Endothelial cell of umbilical vein (primary cell): ENCODE measurements around the gene GABARAP. TPM values are rescaled to one million over a fixed set of nuclear protein-coding genes. Genes with fewer than 3 reads are reported as not detected.

ENCODE experiments used
- BruUV-seq: library from RNA; stranded (reverse); fragments of 400-500 nt; replicated peaks from 2 replicates; lab custom pipeline; 2021; lab: Mats Ljungman, UMichigan
- CTCF ChIA-PET: fragments of 300-600, 350-600 bp; sonication (Branson Sonifier 250); formaldehyde crosslinking; loops from one replicate; lab custom pipeline; 2021; ENCODE audit warnings: antibody characterized with exemption, inconsistent platforms; lab: Charles Lee
- POLR2A ChIA-PET: fragments of 300-600, 350-600 bp; sonication (Branson Sonifier 250); formaldehyde crosslinking; loops from one replicate; lab custom pipeline; 2021; ENCODE audit warnings: antibody characterized with exemption, inconsistent platforms; lab: Charles Lee
- DNase-seq: peaks from one replicate; pipeline ENCODE4 v3.0.0-alpha.2; 2011; ENCODE audit warnings: low read depth, low spot score
- FAIRE-seq: peaks from 2 replicates; lab custom pipeline; 2011; peaks lifted over from hg19 to GRCh38; lab: Jason Lieb, UNC
- H2AFZ ChIP-seq: 2 replicates; pipeline ENCODE4 v1.6.0; 2012; ENCODE audit warnings: low read depth, low read length, control low read depth, inconsistent platforms
- H3K27ac ChIP-seq: 2 replicates; pipeline ENCODE4 v1.5.1; 2011; ENCODE audit warnings: low read depth, mild to moderate bottlenecking, control low read depth, low read length, moderate library complexity; ENCODE audit not compliant: insufficient read depth
- H3K27me3 ChIP-seq, 2 experiments: 2 replicates each; pipeline versions ENCODE4 v1.6.0 to v1.6.1; 2011; ENCODE audit warnings: low read length in 2 of 2, mixed read lengths in 1 of 2; ENCODE audit not compliant: control insufficient read depth in 2 of 2, insufficient read depth in 2 of 2
- H3K36me3 ChIP-seq, 2 experiments: 2 replicates in 1 of 2; 3 replicates in 1 of 2; pipeline ENCODE4 v1.5.1; 2011; ENCODE audit warnings: low read length in 2 of 2, mild to moderate bottlenecking in 1 of 2, moderate library complexity in 1 of 2; ENCODE audit not compliant: control insufficient read depth in 2 of 2, insufficient read depth in 2 of 2; ENCODE audit errors: extremely low read depth in 1 of 2
- H3K4me1 ChIP-seq: 3 replicates; pipeline ENCODE4 v1.5.1; 2011; ENCODE audit warnings: mild to moderate bottlenecking, low read length; ENCODE audit not compliant: control insufficient read depth, insufficient read depth; ENCODE audit errors: extremely low read depth
- H3K4me2 ChIP-seq: 2 replicates; pipeline ENCODE4 v1.6.1; 2011; ENCODE audit warnings: low read length, control low read depth, mixed read lengths; ENCODE audit not compliant: insufficient read depth
- H3K4me3 ChIP-seq, 3 experiments: fragments of 200-600 bp in 1 of 3; sonication (generic), shearing (Covaris generic) in 1 of 3; replicated peaks in 1 of 3; 2 replicates each; pipeline ENCODE4 v1.5.1; 2011 to 2016; ENCODE audit warnings: control low read depth in 3 of 3, low read length in 3 of 3, mild to moderate bottlenecking in 2 of 3, inconsistent platforms in 1 of 3, low read depth in 1 of 3, moderate library complexity in 1 of 3; ENCODE audit not compliant: insufficient read depth in 1 of 3
- H3K79me2 ChIP-seq: 2 replicates; pipeline ENCODE4 v1.6.0; 2012; ENCODE audit warnings: low read length, inconsistent platforms; ENCODE audit not compliant: control insufficient read depth, insufficient read depth
- H3K9ac ChIP-seq: replicated peaks from 2 replicates; pipeline ENCODE3; 2011; ENCODE audit warnings: low read length, control low read depth; ENCODE audit not compliant: insufficient read depth; ENCODE audit errors: extremely low read depth
- H3K9me1 ChIP-seq: replicated peaks from 3 replicates; pipeline ENCODE4 v1.6.0; 2011; ENCODE audit warnings: mild to moderate bottlenecking, low read length; ENCODE audit not compliant: control insufficient read depth, insufficient read depth; ENCODE audit errors: extremely low read depth
- H3K9me3 ChIP-seq: replicated peaks from 2 replicates; pipeline ENCODE4 v1.5.1; 2012; ENCODE audit warnings: low read length, inconsistent platforms; ENCODE audit not compliant: control insufficient read depth, insufficient read depth
- H4K20me1 ChIP-seq: replicated peaks from 2 replicates; pipeline ENCODE3; 2011; ENCODE audit warnings: mild to moderate bottlenecking, low read length; ENCODE audit not compliant: control insufficient read depth, insufficient read depth; ENCODE audit errors: extremely low read depth
- FOS ChIP-seq: IDR thresholded peaks from 2 replicates; pipeline ENCODE4 v1.6.1; 2011; ENCODE audit warnings: mild to moderate bottlenecking, low read length, moderate library complexity, borderline replicate concordance; ENCODE audit not compliant: insufficient read depth
- GATA2 ChIP-seq: IDR thresholded peaks from 2 replicates; pipeline ENCODE4 v1.7.0; 2011; ENCODE audit warnings: low read depth, mild to moderate bottlenecking, moderate library complexity, mixed read lengths, low read length; ENCODE audit not compliant: insufficient read length, insufficient read depth
- JUN ChIP-seq: IDR thresholded peaks from 2 replicates; pipeline ENCODE4 v1.6.1; 2011; ENCODE audit warnings: borderline replicate concordance, low read depth; ENCODE audit not compliant: insufficient read length, insufficient read depth
- MYC ChIP-seq: IDR thresholded peaks from one replicate; pipeline ENCODE4 v1.6.1; 2011; ENCODE audit warnings: mild to moderate bottlenecking, low read depth, low read length
- POLR2A ChIP-seq: IDR thresholded peaks from 2 replicates; pipeline ENCODE4 v1.6.1; 2012; ENCODE audit warnings: low read depth, mild to moderate bottlenecking, control low read depth, low read length
- POLR2AphosphoS5 ChIP-seq: IDR thresholded peaks from 2 replicates; pipeline ENCODE4 v1.6.1; 2012; ENCODE audit warnings: low read depth, mild to moderate bottlenecking, control low read depth, low read length, moderate library complexity; ENCODE audit not compliant: insufficient read depth
- dilution Hi-C: fragments of 300-500 bp; cut with MboI; formaldehyde crosslinking; loops from one replicate; pipeline ENCODE4 v1.15.0; 2019; ENCODE audit warnings: low sequenced_read_pairs; ENCODE audit not compliant: extremely low pct_ligation_motif_present
- intact Hi-C: fragments of 100-400 bp; cut with micrococcal nuclease; formaldehyde crosslinking; loops from one replicate; pipeline ENCODE4 v1.10.0; 2022
- polyA plus RNA-seq, 4 experiments: library from polyadenylated mRNA; depleted of rRNA in 3 of 4; stranded (reverse) in 3 of 4; unstranded in 1 of 4; fragments of >200 nt; gene quantifications; 2 replicates each; pipeline versions ENCODE4 v1.2.1 to v1.2.3, GENCODE V29; 2011 to 2012; ENCODE audit warnings: missing spikeins in 1 of 4
- total RNA-seq: library from RNA; stranded (reverse); gene quantifications from 2 replicates; pipeline ENCODE4 v1.2.3, GENCODE V29; 2021

GABARAP gene
- total and polyA plus RNA-seq, 2 donors (not counting 3 experiments of a cell fraction or from before 2014, with no cell fraction given), result 401 to 882 TPM

- no peak for FAIRE-seq
These were observed 30.6 kb downstream of the GABARAP start for GRCh38 chr17:7211491-7212273.

GRCh38 chr17:7208754-7209460 is 33.3 kb downstream of the GABARAP start:
- no peak for DNase-seq
- H3K9me3 ChIP-seq, result no peaks in the 10 kb centered on the region
- FAIRE-seq, result no peak
- H3K27me3 ChIP-seq, result no peaks in the 10 kb centered on the region
- H3K4me3 ChIP-seq, result no peak overlapping the region
- no peak overlapping the region for H3K4me2 ChIP-seq
- intact Hi-C loops, result no loop called here
- dilution Hi-C loops, result no loop called here
- H3K79me2 ChIP-seq, result peaks cover 9% of the 10 kb centered on the region
- BruUV-seq, result no TSS peak
- CTCF ChIA-PET, result no interaction called here
- H3K4me1 ChIP-seq, result peaks cover 11% of the 10 kb centered on the region
- no peak overlapping the region for H2AFZ ChIP-seq
- H3K36me3 ChIP-seq, result peaks cover 0 to 3% of the 10 kb centered on the region in 2 experiments
- H3K9ac ChIP-seq, result no peak overlapping the region
- H3K9me1 ChIP-seq, result no peaks in the 10 kb centered on the region
- POLR2A ChIA-PET, result no interaction called here
- no peak overlapping the region for H3K27ac ChIP-seq
- no peaks in the 10 kb centered on the region for H4K20me1 ChIP-seq
- TF ChIP-seq GATA2, result no peak
- no peak for TF ChIP-seq FOS

More at GRCh38 chr17:7211491-7212273, 30.6 kb downstream of the GABARAP start:
- no TSS peak for BruUV-seq
- Histone ChIP-seq H3K9ac (no peak overlapping the region), H3K4me1 (peaks cover 26% of the 10 kb centered on the region), H2AFZ (no peak overlapping the region), H3K36me3 (peaks cover 0 to 3% of the 10 kb centered on the region in 2 experiments), H3K79me2 (peaks cover 15% of the 10 kb centered on the region), H3K27ac (no peak overlapping the region), H3K27me3 (no peaks in the 10 kb centered on the region), H3K9me3 (no peaks in the 10 kb centered on the region), H4K20me1 (no peaks in the 10 kb centered on the region), H3K4me3 (no peak overlapping the region), H3K9me1 (no peaks in the 10 kb centered on the region), H3K4me2 (no peak overlapping the region)
- ChIA-PET CTCF (no interaction called here), POLR2A (no interaction called here)
- dilution Hi-C loops, result no loop called here
- intact Hi-C loops, result no loop called here
- DNase-seq, result no peak
- TF ChIP-seq FOS, result no peak
- TF ChIP-seq JUN, result no peak
- no peak for TF ChIP-seq MYC
- no peak for TF ChIP-seq POLR2A
- no peak for TF ChIP-seq POLR2AphosphoS5
